GM12878 (cell line): Measurements from ENCODE around the gene TEF. TPM values are rescaled to one million over a fixed set of nuclear protein-coding genes. Genes with fewer than 3 reads are reported as not detected.

Experiments used
- ATAC-seq: fragments of 200-7000 bp; cut with Tn5 transposase; 3 replicates; pipeline ENCODE4 v1.9.1; 2020; ENCODE audit warnings: mild to moderate bottlenecking, moderate library complexity
- BruUV-seq: library from RNA; stranded (reverse); fragments of 400-500 nt; replicated peaks from 2 replicates; lab custom pipeline; 2021; lab: Mats Ljungman, UMichigan
- CTCF ChIA-PET: fragments of 300-600 bp; sonication (Branson Sonifier 250); formaldehyde crosslinking; extraction: SDS; loops from one replicate; lab custom pipeline; 2021; ENCODE audit warnings: inconsistent platforms; lab: Yijun Ruan, JAX
- POLR2A ChIA-PET: fragments of 350-600 bp; formaldehyde crosslinking; extraction: SDS; loops from one replicate; lab custom pipeline; 2021; ENCODE audit warnings: inconsistent platforms; lab: Charles Lee
- RAD21 ChIA-PET: fragments of 300-600 bp; sonication (Branson Sonifier 250); formaldehyde crosslinking; loops from one replicate; lab custom pipeline; 2023; ENCODE audit warnings: antibody characterized with exemption; ENCODE audit not compliant: unreplicated experiment; lab: Charles Lee
- SMC1A ChIA-PET: fragments of 300-600 bp; sonication (Branson Sonifier 250); formaldehyde crosslinking; loops from one replicate; lab custom pipeline; 2023; ENCODE audit not compliant: unreplicated experiment, uncharacterized antibody; lab: Charles Lee
- DNase-seq: peaks from one replicate; pipeline ENCODE4 v3.0.0-alpha.2; 2011; ENCODE audit warnings: low read depth, low spot score
- FAIRE-seq: peaks from 3 replicates; lab custom pipeline; 2011; peaks lifted over from hg19 to GRCh38; lab: Jason Lieb, UNC
- H2AFZ ChIP-seq: 2 replicates; pipeline ENCODE4 v1.6.0; 2011; ENCODE audit warnings: low read depth, low read length, control low read depth; ENCODE audit not compliant: control insufficient read depth
- H3K27ac ChIP-seq: 2 replicates; pipeline ENCODE4 v1.5.1; 2011; ENCODE audit warnings: control low read depth; ENCODE audit not compliant: control insufficient read depth, insufficient read depth
- H3K27me3 ChIP-seq, 2 experiments: replicated peaks in 1 of 2; 2 replicates each; pipeline versions ENCODE4 v1.6.0 to v1.6.1; 2011; ENCODE audit warnings: low read length in 1 of 2; ENCODE audit not compliant: control insufficient read depth in 2 of 2, insufficient read depth in 2 of 2
- H3K36me3 ChIP-seq, 2 experiments: 2 replicates each; pipeline ENCODE4 v1.5.1; 2011; ENCODE audit warnings: low read length in 1 of 2; ENCODE audit not compliant: control insufficient read depth in 2 of 2, insufficient read depth in 2 of 2
- H3K4me1 ChIP-seq: 2 replicates; pipeline ENCODE4 v1.6.1; 2011; ENCODE audit warnings: mild to moderate bottlenecking, low read length, moderate library complexity, mixed read lengths; ENCODE audit not compliant: control insufficient read depth, insufficient read depth
- H3K4me2 ChIP-seq: 2 replicates; pipeline ENCODE4 v1.6.0; 2011; ENCODE audit warnings: control low read depth; ENCODE audit not compliant: control insufficient read depth, insufficient read depth
- H3K4me3 ChIP-seq: fragments of 200-600 bp; sonication (generic); 2 replicates; pipeline ENCODE4 v1.5.1; 2016
- H3K79me2 ChIP-seq: 2 replicates; pipeline ENCODE4 v1.6.0; 2011; ENCODE audit warnings: low read length; ENCODE audit not compliant: control insufficient read depth, insufficient read depth
- H3K9ac ChIP-seq: 2 replicates; pipeline ENCODE4 v1.8.0; 2011; ENCODE audit warnings: low read length, control low read depth, mixed read lengths; ENCODE audit not compliant: control insufficient read depth, insufficient read depth
- H3K9me3 ChIP-seq: replicated peaks from 3 replicates; pipeline ENCODE4 v1.5.1; 2011; ENCODE audit warnings: mild to moderate bottlenecking, low read length; ENCODE audit not compliant: control insufficient read depth, insufficient read depth
- H4K20me1 ChIP-seq: 2 replicates; pipeline ENCODE4 v1.6.0; 2011; ENCODE audit not compliant: control insufficient read depth, insufficient read depth
- ATF7 ChIP-seq: fragments of 450-650 bp; IDR thresholded peaks from 2 replicates; pipeline ENCODE4 v1.6.1; 2016; ENCODE audit warnings: low read depth, mild to moderate bottlenecking
- E4F1 ChIP-seq: fragments of 450-650 bp; IDR thresholded peaks from 2 replicates; pipeline ENCODE4 v1.6.1; 2018; ENCODE audit warnings: borderline replicate concordance, mild to moderate bottlenecking; ENCODE audit not compliant: partially characterized antibody
- FOXK2 ChIP-seq: fragments of 450-650 bp; IDR thresholded peaks from 2 replicates; pipeline ENCODE4 v1.6.1; 2017; ENCODE audit warnings: mild to moderate bottlenecking, moderate library complexity
- GATAD2B ChIP-seq: fragments of 450-650 bp; conservative IDR thresholded peaks from 2 replicates; pipeline ENCODE4 v1.6.1; 2017; ENCODE audit warnings: low read depth, mild to moderate bottlenecking, moderate library complexity
- MYB ChIP-seq: fragments of 150-350 bp; IDR thresholded peaks from 2 replicates; pipeline ENCODE4 v1.6.1; 2014; ENCODE audit warnings: mild to moderate bottlenecking, low read depth, low read length, borderline replicate concordance
- NRF1 ChIP-seq: conservative IDR thresholded peaks from 2 replicates; pipeline ENCODE4 v1.6.1; 2011; ENCODE audit warnings: mild to moderate bottlenecking, low read depth, low read length, improper control_type of control experiment
- POU2F2 ChIP-seq: IDR thresholded peaks from 3 replicates; pipeline ENCODE4 v1.6.1; 2011; ENCODE audit warnings: low read depth, mild to moderate bottlenecking, low read length, borderline replicate concordance
- RB1 ChIP-seq: fragments of 450-650 bp; formaldehyde crosslinking; IDR thresholded peaks from 2 replicates; pipeline ENCODE4 v1.6.1; 2017; ENCODE audit warnings: mild to moderate bottlenecking, borderline replicate concordance
- SPI1 ChIP-seq: IDR thresholded peaks from 2 replicates; pipeline ENCODE4 v1.6.1; 2011; ENCODE audit warnings: low read depth, mild to moderate bottlenecking, low read length, moderate library complexity, borderline replicate concordance; ENCODE audit not compliant: insufficient read depth
- YY1 ChIP-seq: IDR thresholded peaks from 2 replicates; pipeline ENCODE4 v1.6.1; 2011; ENCODE audit warnings: low read depth, mild to moderate bottlenecking, low read length
- WGBS: methylation state at CpG from one replicate; pipeline ENCODE4 v1.1.6; 2016; ENCODE audit warnings: low lambda C conversion rate; ENCODE audit not compliant: insufficient replicate concordance, insufficient coverage; ENCODE audit errors: missing lambda C conversion rate; 5-methylcytosine and 5-hydroxymethylcytosine counted together
- in situ Hi-C: fragments of 300-500 bp; cut with MboI; formaldehyde crosslinking; loops from 9 replicates; pipeline ENCODE4 v1.14.3; 2018; ENCODE audit warnings: mixed read lengths
- intact Hi-C: fragments of 100-400 bp; cut with micrococcal nuclease; formaldehyde crosslinking; loops from one replicate; pipeline ENCODE4 v1.14.2; 2022; ENCODE audit not compliant: unreplicated experiment
- polyA plus RNA-seq, 11 experiments: library from polyadenylated mRNA; depleted of rRNA in 4 of 11; unstranded in 6 of 11; stranded (reverse) in 5 of 11; fragments of >200 nt; fragmentation: Nextera tagmentation in 4 of 11; fragmentation: Illumina TruSeq in 1 of 11; extraction: Ambion mirVana in 4 of 11; extraction: Trizol in 1 of 11; gene quantifications; 1 replicate in 1 of 11; 2 replicates in 10 of 11; pipeline versions ENCODE4 v1.2.1 to v1.2.3, GENCODE V29; 2011 to 2016; ENCODE audit warnings: inconsistent platforms in 2 of 11, missing spikeins in 2 of 11, low read depth in 1 of 11
- total RNA-seq, 4 experiments: library from RNA; depleted of rRNA in 3 of 4; stranded (reverse); fragments of >200 nt in 3 of 4; fragmentation: Illumina TruSeq in 1 of 4; extraction: Trizol in 1 of 4; gene quantifications; 2 replicates each; pipeline versions ENCODE4 v1.2.1 to v1.2.3, GENCODE V29; 2013 to 2021
- TF ChIP-seq, protein P1 (sequence below): IDR thresholded peaks from 2 replicates; pipeline ENCODE4 v1.6.1; 2012; ENCODE audit warnings: low read depth, low read length, improper control_type of control experiment
- TF ChIP-seq, protein P2 (sequence below): IDR thresholded peaks from 2 replicates; pipeline ENCODE4 v1.6.1; 2012; ENCODE audit warnings: improper control_type of control experiment, low read depth, low read length; ENCODE audit not compliant: insufficient replicate concordance

Gene TEF
- total and polyA plus RNA-seq, 10 of the 15 experiments (the other 5 are each of a cell fraction or from before 2014, with no cell fraction given): 0.23 to 4.9 (median 3.2) TPM

- POLR2A ChIA-PET: interaction anchor here (0.8 to 1.5 kb wide), 2 partner anchors 12 to 105 kb away, joined by 3 to 6 read pairs; no protein-coding TSS in a partner anchor
- no peak for FAIRE-seq
- H3K4me2 ChIP-seq: no peak overlapping the region
These were observed 54.8 kb downstream of the TEF start for GRCh38 chr22:41436322-41437113.

More at GRCh38 chr22:41436322-41437113, 54.8 kb downstream of the TEF start:
- RAD21 ChIA-PET: no interaction called here
- in situ Hi-C loops (no loop called here), intact Hi-C loops (no loop called here)
- no peak for TF ChIP-seq GATAD2B
- no peak for TF ChIP-seq E4F1
- TF ChIP-seq SPI1: no peak
- TF ChIP-seq, protein P1, sequence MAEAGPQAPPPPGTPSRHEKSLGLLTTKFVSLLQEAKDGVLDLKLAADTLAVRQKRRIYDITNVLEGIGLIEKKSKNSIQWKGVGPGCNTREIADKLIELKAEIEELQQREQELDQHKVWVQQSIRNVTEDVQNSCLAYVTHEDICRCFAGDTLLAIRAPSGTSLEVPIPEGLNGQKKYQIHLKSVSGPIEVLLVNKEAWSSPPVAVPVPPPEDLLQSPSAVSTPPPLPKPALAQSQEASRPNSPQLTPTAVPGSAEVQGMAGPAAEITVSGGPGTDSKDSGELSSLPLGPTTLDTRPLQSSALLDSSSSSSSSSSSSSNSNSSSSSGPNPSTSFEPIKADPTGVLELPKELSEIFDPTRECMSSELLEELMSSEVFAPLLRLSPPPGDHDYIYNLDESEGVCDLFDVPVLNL: no peak
- TF ChIP-seq ATF7: no peak
- TF ChIP-seq FOXK2: no peak
- no peak for TF ChIP-seq YY1
- no peak for TF ChIP-seq RB1
- TF ChIP-seq POU2F2: no peak
- TF ChIP-seq, protein P2, sequence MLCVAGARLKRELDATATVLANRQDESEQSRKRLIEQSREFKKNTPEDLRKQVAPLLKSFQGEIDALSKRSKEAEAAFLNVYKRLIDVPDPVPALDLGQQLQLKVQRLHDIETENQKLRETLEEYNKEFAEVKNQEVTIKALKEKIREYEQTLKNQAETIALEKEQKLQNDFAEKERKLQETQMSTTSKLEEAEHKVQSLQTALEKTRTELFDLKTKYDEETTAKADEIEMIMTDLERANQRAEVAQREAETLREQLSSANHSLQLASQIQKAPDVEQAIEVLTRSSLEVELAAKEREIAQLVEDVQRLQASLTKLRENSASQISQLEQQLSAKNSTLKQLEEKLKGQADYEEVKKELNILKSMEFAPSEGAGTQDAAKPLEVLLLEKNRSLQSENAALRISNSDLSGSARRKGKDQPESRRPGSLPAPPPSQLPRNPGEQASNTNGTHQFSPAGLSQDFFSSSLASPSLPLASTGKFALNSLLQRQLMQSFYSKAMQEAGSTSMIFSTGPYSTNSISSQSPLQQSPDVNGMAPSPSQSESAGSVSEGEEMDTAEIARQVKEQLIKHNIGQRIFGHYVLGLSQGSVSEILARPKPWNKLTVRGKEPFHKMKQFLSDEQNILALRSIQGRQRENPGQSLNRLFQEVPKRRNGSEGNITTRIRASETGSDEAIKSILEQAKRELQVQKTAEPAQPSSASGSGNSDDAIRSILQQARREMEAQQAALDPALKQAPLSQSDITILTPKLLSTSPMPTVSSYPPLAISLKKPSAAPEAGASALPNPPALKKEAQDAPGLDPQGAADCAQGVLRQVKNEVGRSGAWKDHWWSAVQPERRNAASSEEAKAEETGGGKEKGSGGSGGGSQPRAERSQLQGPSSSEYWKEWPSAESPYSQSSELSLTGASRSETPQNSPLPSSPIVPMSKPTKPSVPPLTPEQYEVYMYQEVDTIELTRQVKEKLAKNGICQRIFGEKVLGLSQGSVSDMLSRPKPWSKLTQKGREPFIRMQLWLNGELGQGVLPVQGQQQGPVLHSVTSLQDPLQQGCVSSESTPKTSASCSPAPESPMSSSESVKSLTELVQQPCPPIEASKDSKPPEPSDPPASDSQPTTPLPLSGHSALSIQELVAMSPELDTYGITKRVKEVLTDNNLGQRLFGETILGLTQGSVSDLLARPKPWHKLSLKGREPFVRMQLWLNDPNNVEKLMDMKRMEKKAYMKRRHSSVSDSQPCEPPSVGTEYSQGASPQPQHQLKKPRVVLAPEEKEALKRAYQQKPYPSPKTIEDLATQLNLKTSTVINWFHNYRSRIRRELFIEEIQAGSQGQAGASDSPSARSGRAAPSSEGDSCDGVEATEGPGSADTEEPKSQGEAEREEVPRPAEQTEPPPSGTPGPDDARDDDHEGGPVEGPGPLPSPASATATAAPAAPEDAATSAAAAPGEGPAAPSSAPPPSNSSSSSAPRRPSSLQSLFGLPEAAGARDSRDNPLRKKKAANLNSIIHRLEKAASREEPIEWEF: no peak
- no peak for TF ChIP-seq NRF1
- TF ChIP-seq MYB: no peak
- ATAC-seq (no peak), DNase-seq (no peak)
- Histone ChIP-seq H3K9ac (no peak overlapping the region), H3K79me2 (peaks cover 16% of the 10 kb centered on the region), H2AFZ (no peak overlapping the region), H3K27ac (no peak overlapping the region), H3K27me3 (no peaks in the 10 kb centered on the region), H3K4me3 (no peak overlapping the region), H3K4me1 (no peaks in the 10 kb centered on the region), H3K9me3 (no peaks in the 10 kb centered on the region), H3K36me3 (peaks cover 18% of the 10 kb centered on the region in 2 experiments; a peak in 3 of 4 replicates), H4K20me1 (peaks cover 10% of the 10 kb centered on the region)
- WGBS: 86% methylated on average over 19 of the region's 23 CpGs
- no TSS peak for BruUV-seq
- CTCF ChIA-PET: interaction anchor here (1.2 kb wide), 1 partner anchor 145 kb away, joined by 4 read pairs; no protein-coding TSS in a partner anchor
- SMC1A ChIA-PET: no interaction called here
